Stimulated activated CD4-positive, alpha-beta T cell treated with anti-CD3 and anti-CD28 coated beads, Interleukin-1b, Interleukin-23, amount 100 ng/mL, for 48 hours (primary cell): ENCODE results near the gene RFX4.
"Not testable (repeated sequence)": the region's sequence is repeated elsewhere in the genome, so short reads cannot be mapped to it uniquely, and the experiment has no call there.

Source experiments
- DNase-seq: peaks from one replicate; pipeline ENCODE4 v3.0.0-alpha.2; 2020

The RFX4 gene

GRCh38 chr12:106594447-106594846, 11.6 kb downstream of the RFX4 start:
- DNase-seq, result no peak

- DNase-seq, result no peak
Measured at GRCh38 chr12:106595268-106595667, 12.5 kb downstream of the RFX4 start.

GRCh38 chr12:106598003-106598402, 15.2 kb downstream of the RFX4 start:
- no peak for DNase-seq

GRCh38 chr12:106599302-106599701, 16.5 kb downstream of the RFX4 start:
- no peak for DNase-seq

- no peak for DNase-seq
Measured at GRCh38 chr12:106600503-106600902, 17.7 kb downstream of the RFX4 start.

GRCh38 chr12:106601031-106601430, 18.2 kb downstream of the RFX4 start:
- no peak for DNase-seq

GRCh38 chr12:106601496-106601895, 18.7 kb downstream of the RFX4 start:
- DNase-seq, result no peak

- DNase-seq, result no peak
Measured at GRCh38 chr12:106602076-106602475, 19.3 kb downstream of the RFX4 start.

- DNase-seq, result no peak
Measured at GRCh38 chr12:106605254-106605653, 22.4 kb downstream of the RFX4 start.

GRCh38 chr12:106620588-106620987, 37.8 kb downstream of the RFX4 start:
- not testable (repeated sequence) for DNase-seq

- no peak for DNase-seq
Measured at GRCh38 chr12:106625976-106626375, 43.2 kb downstream of the RFX4 start.

GRCh38 chr12:106629797-106630659, 47.2 kb downstream of the RFX4 start:
- DNase-seq, result no peak

GRCh38 chr12:106631150-106631549, 48.3 kb downstream of the RFX4 start:
- DNase-seq, result no peak

GRCh38 chr12:106631797-106632196, 49.0 kb downstream of the RFX4 start:
- no peak for DNase-seq

GRCh38 chr12:106632797-106633450, 50.1 kb downstream of the RFX4 start:
- no peak for DNase-seq

GRCh38 chr12:106633451-106633823, 50.6 kb downstream of the RFX4 start:
- no peak for DNase-seq

- DNase-seq, result no peak
Measured at GRCh38 chr12:106634206-106634605, 51.4 kb downstream of the RFX4 start.

- no peak for DNase-seq
Measured at GRCh38 chr12:106643000-106643399, 60.2 kb downstream of the RFX4 start.

- no peak for DNase-seq
Measured at GRCh38 chr12:106644335-106645073, 61.7 kb downstream of the RFX4 start.

GRCh38 chr12:106645074-106645421, 62.2 kb downstream of the RFX4 start:
- no peak for DNase-seq

GRCh38 chr12:106645465-106646330, 62.9 kb downstream of the RFX4 start:
- DNase-seq, result no peak

GRCh38 chr12:106646472-106646871, 63.7 kb downstream of the RFX4 start:
- no peak for DNase-seq
